ENCODE results near the gene PADI6.

Gene PADI6

DNA sequence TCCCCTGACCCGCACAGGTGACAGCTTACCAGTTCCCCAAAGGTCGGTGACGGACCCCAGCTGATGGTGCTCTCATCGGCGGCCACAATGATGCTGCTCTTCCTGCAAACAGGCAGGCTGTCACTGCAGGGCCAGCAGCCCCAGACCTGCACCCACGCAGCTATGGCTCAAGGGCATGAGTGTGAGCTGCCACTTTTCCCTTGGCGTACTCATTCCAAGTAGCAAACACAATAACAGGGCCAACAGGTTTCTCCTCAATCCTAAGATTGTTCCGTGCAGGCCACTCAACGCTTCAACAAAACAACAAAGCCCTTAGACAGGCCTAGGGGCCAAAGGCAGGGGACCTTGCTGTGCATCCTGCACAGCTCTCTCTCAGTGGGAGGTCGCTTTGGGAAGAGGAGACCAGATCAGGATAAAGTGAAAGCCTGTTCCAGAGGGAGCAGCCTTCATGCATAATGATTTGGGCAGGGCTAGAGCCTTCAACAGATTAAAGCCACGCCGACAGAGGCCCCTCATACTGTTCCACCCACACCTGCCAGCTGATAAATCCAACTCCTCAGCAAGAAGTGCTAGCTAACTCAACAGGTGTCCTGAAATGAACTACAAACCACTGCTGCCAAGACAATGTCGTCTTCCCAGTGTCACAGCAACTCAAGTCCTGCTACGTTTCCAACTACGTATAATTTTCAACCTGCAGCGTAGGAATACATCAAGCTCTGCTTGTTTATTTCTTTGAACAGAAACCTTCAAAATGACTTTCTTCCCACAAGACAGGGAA is 40.3 kb downstream of the PADI6 start:
- TF ChIP-seq, protein P1, sequence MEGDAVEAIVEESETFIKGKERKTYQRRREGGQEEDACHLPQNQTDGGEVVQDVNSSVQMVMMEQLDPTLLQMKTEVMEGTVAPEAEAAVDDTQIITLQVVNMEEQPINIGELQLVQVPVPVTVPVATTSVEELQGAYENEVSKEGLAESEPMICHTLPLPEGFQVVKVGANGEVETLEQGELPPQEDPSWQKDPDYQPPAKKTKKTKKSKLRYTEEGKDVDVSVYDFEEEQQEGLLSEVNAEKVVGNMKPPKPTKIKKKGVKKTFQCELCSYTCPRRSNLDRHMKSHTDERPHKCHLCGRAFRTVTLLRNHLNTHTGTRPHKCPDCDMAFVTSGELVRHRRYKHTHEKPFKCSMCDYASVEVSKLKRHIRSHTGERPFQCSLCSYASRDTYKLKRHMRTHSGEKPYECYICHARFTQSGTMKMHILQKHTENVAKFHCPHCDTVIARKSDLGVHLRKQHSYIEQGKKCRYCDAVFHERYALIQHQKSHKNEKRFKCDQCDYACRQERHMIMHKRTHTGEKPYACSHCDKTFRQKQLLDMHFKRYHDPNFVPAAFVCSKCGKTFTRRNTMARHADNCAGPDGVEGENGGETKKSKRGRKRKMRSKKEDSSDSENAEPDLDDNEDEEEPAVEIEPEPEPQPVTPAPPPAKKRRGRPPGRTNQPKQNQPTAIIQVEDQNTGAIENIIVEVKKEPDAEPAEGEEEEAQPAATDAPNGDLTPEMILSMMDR (conservative IDR thresholded peaks at IDR 0.05; ENCODE audit: low read length), result no peak
- H3K4me3 ChIP-seq (ENCODE audit: low read length), result no peak overlapping the region
- DNase-seq (ENCODE audit: low read depth), result no peak

DNA sequence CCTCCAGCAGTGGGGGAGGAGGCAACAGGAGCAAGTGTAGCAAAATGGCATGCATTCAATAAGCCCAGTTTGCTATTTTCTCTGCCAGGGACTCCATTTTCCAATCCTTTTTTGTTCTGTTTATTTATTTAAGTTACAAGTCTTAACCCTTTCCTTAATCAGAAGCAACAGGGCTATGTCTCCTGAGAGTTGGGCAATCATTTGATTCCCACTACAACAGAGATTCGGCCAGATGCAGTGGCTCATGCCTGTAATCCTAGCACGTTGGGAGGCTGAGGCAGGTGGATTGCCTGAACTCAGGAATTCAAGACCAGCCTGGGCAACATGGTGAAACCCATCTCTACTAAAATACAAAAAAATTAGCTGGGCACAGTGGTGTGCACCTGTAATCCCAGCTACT is 42.0 kb downstream of the PADI6 start:
- no peak overlapping the region for H3K4me3 ChIP-seq (ENCODE audit: low read length)
- no peak for DNase-seq (ENCODE audit: low read depth)
- TF ChIP-seq, protein P1 (conservative IDR thresholded peaks at IDR 0.05; ENCODE audit: low read length), result no peak

DNA sequence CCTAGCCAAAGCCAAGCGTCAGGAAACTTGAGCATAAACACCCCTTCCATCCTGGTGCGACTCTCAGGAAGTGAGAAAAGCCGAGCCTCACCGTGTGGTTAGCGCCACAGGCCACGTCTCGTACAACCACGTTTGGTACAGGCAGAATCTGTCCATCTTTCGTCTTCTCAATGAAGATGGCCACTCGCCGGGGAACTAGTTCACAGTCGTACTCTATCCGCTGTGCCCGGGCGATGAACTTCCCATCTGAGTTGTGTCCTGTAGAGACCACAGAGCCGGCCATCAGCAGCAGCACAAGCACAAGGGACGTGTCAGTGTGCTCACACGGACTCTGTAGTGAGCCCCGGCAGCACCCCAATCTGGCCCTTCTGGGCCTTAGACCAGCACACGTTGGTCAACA is 44.4 kb downstream of the PADI6 start:
- TF ChIP-seq, protein P1 (conservative IDR thresholded peaks at IDR 0.05; ENCODE audit: low read length), result no peak
- no peak overlapping the region for H3K4me3 ChIP-seq (ENCODE audit: low read length)
- DNase-seq (ENCODE audit: low read depth), result no peak

DNA sequence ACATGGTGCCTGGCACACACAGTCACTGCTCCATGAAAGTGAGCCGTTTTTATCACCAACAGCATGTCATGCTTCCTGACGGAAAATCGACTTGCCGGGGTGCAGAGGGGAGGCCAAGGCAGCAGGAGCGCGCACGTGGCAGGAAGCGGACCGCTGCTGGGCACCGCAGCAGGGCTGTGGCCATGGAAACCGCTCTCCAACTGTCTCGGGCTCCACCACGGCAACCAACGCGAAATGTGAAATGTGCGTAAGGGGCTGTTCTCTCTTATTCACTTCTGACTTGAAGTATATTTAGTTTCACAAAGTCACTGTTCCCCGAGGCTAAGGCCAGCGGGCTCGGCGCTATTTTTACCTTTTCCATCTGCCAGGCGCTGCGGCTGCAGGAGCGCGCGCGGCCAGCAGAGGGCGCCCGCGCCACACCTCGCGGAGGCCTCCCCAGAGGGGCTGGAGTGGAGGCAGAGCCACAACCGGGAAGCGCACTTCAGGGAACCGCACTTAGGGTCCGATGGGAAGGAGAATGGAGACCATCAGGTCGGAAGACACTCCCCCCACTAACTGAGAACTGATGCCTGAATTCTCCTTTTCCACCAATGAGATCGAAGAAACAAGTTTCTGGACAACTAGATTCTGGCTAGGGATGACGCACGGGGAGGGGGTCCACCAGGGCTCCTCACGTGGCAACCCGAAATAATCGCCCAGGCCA is 47.8 kb downstream of the PADI6 start:
- TF ChIP-seq, protein P1 (conservative IDR thresholded peaks at IDR 0.05; ENCODE audit: low read length), result peak; percentile 84
- peak; percentile 34 for DNase-seq (ENCODE audit: low read depth)
- H3K4me3 ChIP-seq (ENCODE audit: low read length), result no peak overlapping the region

DNA sequence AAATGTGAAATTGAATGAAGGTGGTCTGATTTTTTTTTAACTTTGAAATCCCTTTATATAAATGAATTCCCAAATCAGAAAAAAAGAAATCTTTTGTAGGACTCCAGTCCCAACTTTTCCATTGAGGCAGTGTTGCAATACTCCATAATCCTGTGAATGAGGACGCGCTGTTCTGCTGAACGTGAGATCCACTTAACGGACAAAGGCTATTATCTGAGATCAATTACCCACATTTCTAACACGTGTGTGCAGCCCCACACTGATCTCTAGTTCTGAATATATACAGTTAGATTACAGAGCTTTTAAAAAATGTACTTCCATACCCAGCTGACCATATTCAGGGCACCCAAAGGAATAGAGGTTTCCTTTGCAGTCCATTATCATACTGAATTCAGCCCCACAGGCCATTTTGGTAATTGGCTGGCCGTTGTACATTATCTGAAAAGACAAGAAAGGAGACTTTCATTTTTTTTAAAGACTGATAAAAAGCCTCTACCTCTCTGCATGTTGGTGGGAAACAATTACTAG is 48.5 kb downstream of the PADI6 start:
- DNase-seq (ENCODE audit: low read depth), result no peak
- TF ChIP-seq, protein P1 (conservative IDR thresholded peaks at IDR 0.05; ENCODE audit: low read length), result no peak
- no peak overlapping the region for H3K4me3 ChIP-seq (ENCODE audit: low read length)

DNA sequence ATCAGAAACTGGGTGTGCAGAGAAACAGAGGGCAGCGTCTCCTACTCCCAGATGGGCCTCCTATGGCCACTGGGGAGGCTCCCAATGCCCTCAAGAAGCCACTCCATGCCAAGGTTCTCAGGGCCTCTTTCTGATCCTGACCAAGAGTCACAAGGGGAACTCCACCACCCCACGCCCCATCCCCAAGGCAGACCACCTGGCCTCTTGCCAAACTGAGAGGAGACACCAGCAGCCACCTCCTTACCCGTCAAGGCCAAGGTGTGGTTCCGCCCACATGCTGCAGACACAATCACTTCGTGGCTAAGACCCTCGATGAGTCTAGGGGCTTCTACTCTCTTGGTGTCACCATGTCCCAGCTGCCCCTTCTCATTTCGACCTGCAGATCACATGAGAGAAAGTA is 50.5 kb downstream of the PADI6 start:
- no peak for DNase-seq (ENCODE audit: low read depth)
- TF ChIP-seq, protein P1 (conservative IDR thresholded peaks at IDR 0.05; ENCODE audit: low read length), result no peak
- H3K4me3 ChIP-seq (ENCODE audit: low read length), result no peak overlapping the region

All from AG10803 (cell line).